Measurements from ENCODE around the gene LRRC18.

The LRRC18 gene

DNA sequence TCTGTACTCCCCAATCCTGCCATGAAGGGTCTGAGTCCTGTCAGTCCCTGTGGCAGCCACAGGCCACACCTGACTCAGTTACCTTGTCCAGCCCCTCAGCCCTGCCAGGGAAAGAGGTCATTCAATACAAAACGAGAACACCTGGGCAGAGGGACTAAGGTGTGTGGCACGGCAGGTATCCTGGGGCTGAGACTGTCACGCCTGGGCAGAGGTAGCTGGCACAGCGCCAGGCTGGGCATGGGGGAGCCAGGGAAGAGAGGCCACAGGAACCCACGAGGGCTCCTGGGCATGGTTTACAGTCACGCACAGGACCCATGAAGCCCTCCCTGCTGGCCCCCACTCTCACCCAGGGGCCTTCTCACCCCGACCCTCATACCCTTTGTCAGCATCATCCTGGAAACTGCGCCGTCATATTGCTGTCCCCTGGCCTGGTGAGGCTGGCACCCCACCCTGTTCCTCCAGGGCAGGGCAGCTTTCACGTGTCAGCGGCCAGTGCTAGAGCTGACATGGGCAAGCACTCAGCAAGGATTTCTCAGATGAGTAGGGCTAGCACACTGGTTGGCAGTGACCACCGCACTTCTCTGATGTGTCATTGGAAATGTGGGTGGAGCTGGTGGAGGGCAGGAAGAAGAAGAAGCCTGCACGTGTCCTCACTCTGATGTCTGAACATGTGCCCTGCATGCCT is 42.7 kb downstream of the LRRC18 start:
- H3K4me3 ChIP-seq (ENCODE audit: low read depth, low read length) = no peak overlapping the region
- TF ChIP-seq, protein P1, sequence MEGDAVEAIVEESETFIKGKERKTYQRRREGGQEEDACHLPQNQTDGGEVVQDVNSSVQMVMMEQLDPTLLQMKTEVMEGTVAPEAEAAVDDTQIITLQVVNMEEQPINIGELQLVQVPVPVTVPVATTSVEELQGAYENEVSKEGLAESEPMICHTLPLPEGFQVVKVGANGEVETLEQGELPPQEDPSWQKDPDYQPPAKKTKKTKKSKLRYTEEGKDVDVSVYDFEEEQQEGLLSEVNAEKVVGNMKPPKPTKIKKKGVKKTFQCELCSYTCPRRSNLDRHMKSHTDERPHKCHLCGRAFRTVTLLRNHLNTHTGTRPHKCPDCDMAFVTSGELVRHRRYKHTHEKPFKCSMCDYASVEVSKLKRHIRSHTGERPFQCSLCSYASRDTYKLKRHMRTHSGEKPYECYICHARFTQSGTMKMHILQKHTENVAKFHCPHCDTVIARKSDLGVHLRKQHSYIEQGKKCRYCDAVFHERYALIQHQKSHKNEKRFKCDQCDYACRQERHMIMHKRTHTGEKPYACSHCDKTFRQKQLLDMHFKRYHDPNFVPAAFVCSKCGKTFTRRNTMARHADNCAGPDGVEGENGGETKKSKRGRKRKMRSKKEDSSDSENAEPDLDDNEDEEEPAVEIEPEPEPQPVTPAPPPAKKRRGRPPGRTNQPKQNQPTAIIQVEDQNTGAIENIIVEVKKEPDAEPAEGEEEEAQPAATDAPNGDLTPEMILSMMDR (IDR thresholded peaks at IDR 0.05; ENCODE audit: borderline replicate concordance, insufficient read depth, low read depth, low read length) = no peak

DNA sequence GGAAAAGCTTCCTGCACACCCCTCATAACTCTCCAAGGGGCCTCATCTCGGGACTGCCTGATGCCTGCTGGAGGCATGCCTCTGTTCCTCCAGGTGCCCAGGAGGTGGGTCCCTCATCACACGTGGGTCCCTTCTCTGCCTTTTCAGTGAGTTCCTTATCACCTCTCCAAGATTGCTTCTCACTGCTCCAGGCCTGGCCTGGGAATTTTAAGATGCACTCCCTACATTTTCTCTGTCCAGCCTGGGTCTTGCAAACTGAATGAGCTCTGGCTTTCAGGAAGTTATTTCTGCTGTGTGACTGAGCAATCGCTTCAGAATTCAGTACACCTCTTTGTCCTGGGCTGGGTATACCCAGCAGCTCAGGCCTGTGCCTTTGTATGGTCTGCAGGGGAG is 43.8 kb downstream of the LRRC18 start:
- TF ChIP-seq, protein P1 (IDR thresholded peaks at IDR 0.05; ENCODE audit: borderline replicate concordance, insufficient read depth, low read depth, low read length) = no peak

DNA sequence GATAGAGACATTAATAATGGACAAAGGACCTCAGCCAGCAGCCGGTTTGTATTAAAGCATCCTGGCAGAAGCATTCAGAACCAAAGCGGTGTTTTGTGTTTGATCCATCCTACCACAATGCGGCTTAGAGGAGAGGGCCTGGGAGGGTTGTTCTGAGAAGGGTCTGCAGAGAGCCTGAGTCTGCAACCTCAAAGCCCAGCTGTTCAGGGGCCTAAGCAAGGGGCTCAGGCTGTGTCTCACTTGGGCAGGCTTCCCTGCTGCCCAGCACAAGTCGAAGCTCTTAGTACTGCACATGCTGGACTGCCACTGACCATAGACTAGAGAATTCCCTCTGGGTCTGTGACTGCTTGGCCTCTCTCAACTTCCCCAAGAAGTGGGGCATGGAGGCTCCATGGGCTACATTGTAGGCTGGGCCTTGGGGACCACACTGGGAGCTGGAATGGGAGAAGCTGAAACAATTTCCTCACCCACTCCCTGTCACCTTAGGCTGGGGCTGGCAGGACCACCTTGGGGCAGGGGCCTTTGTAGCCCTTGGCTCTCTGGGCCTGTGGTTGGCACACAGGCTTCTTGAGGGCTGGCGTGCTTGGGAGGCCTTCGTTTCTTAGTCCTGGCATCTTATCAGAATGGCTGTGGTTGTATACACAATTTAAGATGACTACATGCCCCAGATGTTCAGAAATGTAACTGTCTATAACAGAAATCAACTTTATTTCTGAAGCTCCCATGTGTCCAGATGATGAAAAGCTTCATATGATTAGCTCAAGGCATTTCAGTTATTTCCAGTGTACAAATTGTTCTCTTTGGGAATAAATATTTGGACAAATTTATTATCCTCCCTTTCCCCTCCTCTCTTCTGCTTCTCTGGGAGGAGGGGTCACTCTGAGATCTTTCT is 44.5 kb downstream of the LRRC18 start:
- TF ChIP-seq, protein P1 (IDR thresholded peaks at IDR 0.05; ENCODE audit: borderline replicate concordance, insufficient read depth, low read depth, low read length) = no peak
- H3K4me3 ChIP-seq (ENCODE audit: low read depth, low read length) = no peak overlapping the region

More for the DNA sequence above, 43.8 kb downstream of the LRRC18 start:
- no peak overlapping the region for H3K4me3 ChIP-seq (ENCODE audit: low read depth, low read length)

DNA sequence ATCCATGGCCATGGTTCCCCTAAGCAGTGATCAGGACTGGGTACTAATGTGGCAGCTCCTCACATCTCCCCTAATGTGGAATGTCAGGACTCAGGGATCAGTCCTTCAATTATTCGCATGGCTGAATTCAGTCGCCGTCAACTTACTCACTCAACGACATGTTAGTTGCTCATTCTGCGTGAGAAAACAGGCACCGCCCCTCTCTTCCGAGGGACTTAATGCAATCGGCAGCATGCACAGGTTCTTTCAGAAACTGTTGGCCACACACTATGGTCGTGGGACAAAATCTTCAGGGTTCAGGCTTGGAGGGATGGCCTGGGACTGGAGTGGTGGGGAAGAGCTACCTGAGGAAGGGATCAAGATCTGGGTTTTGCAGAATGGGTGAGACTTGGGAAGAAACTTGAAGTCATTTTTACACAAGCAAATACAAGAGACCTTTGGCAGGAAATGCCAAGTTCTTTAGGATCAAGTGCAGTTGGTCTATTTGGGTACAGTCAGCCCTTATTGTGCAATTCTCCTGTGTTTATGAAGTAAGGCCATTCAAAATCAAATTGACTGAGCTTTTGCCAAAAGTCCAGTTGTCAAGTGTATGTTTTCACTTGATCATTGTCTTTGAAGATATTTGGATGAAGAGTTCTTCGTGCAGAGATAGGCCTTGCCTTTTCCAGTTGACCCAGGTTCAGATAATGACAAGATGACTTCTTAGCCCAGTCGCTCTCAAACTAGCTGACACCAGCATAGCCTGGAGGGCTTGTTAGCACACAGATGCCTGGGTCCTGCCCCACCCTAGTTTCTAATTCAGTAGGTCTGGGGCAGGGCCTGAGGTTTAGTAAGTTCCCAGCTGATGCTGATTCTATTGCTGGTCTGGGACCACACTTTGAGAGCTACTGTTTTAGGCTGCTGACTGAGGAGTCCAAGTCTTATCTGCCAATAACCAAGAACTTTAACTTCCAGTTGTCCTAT is 48.5 kb downstream of the LRRC18 start:
- TF ChIP-seq, protein P1 (IDR thresholded peaks at IDR 0.05; ENCODE audit: borderline replicate concordance, insufficient read depth, low read depth, low read length) = no peak
- no peak overlapping the region for H3K4me3 ChIP-seq (ENCODE audit: low read depth, low read length)

DNA sequence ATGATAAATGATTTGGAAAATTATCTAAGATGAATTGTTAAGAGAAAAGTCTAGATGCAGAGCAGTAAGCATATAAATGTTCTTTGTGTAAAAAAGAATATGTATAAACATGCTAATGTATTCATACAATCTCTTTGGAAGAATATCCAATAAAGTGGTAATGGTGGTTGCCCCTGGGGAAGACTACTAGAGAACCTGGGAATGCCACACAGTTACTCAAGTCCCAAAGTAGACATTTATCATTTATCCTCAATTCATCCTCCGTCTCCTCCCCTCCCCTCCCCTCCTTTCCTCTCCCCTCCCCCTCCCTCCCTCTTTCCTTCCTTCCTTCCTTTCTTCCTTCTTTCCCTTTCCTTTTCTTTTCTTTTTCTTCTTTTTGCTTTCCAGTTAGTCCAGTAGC is 51.7 kb downstream of the LRRC18 start:
- H3K4me3 ChIP-seq (ENCODE audit: low read depth, low read length) = no peak overlapping the region
- TF ChIP-seq, protein P1 (IDR thresholded peaks at IDR 0.05; ENCODE audit: borderline replicate concordance, insufficient read depth, low read depth, low read length) = no peak

DNA sequence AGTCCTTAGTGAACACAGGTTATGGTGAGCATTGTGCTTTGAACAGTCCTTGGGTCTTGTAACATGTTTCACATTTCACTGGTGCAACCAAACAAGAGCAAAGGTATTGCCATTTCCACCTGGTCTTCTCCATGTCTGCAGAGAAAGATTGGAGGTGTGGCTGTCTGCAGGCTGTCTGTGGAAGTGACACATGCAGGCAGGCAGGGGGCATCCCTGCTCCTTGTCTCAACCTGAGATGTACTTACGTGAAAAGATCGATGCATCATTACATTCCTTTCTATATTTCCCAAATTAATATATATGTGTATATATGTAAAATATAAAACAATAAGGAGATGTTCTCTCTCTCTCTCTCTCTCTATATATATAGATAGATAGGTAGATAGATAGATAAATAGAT is 54.3 kb downstream of the LRRC18 start:
- TF ChIP-seq, protein P1 (IDR thresholded peaks at IDR 0.05; ENCODE audit: borderline replicate concordance, insufficient read depth, low read depth, low read length) = 0 out of 2 replicates have a peak, but pooled peaks have one; percentile 12
- H3K4me3 ChIP-seq (ENCODE audit: low read depth, low read length) = no peak overlapping the region

Data from GM12875 (cell line).